ENCODE measurements around the gene UVRAG.

UVRAG gene

DNA sequence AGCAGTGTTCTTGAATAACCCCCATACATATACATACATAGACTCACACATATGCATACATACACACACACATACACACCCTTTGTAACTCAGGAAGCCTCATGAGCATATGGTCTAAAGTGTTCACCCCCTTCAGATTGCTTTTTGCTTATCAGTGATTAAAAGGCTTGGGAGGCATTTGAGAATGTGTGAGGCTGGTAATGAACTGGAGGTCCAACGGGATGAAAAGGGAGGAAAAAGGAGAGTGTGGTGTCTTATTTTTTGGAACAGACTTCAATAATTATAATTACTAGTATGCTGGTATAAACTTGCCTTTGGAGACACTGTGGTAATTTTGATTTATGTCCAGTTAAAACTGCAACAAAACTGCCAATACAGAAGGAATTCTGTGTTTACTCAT is 124.5 kb downstream of the UVRAG start:
- H3K27ac ChIP-seq (ENCODE audit: low read length), result peak overlapping the region; percentile 58
- H4K20me1 ChIP-seq (ENCODE audit: insufficient read depth, low read length), result peaks cover 45% of the 10 kb centered on the region
- H3K4me2 ChIP-seq (ENCODE audit: low read length), result peak overlapping the region; percentile 57
- no peak for TF ChIP-seq CTCF (IDR thresholded peaks at IDR 0.05; ENCODE audit: low read depth, low read length)
- TF ChIP-seq EZH2phosphoT487 (IDR thresholded peaks at IDR 0.05; ENCODE audit: low read depth), result no peak
- H3K4me1 ChIP-seq (ENCODE audit: low read length), result peaks cover 46% of the 10 kb centered on the region
- H3K9ac ChIP-seq (ENCODE audit: low read length), result no peak overlapping the region
- peaks cover 72% of the 10 kb centered on the region for H3K79me2 ChIP-seq (ENCODE audit: low read length)
- H3K9me3 ChIP-seq (ENCODE audit: insufficient read depth, low read length), result no peaks in the 10 kb centered on the region
- peak overlapping the region; percentile 27; the same call in 1 of the 2 replicates for H3K4me3 ChIP-seq (ENCODE audit: low read length)
- no peaks in the 10 kb centered on the region for H3K36me3 ChIP-seq (replicated peaks; ENCODE audit: low read depth, low read length)
- no peak overlapping the region for H2AFZ ChIP-seq (ENCODE audit: low read depth, low read length)
- no peaks in the 10 kb centered on the region for H3K27me3 ChIP-seq (ENCODE audit: low read depth, low read length)

- Histone ChIP-seq H3K4me2 (ENCODE audit: low read length) (peak overlapping the region; percentile 57), H3K27me3 (ENCODE audit: low read depth, low read length) (no peaks in the 10 kb centered on the region), H3K9ac (ENCODE audit: low read length) (no peak overlapping the region; the same call in 1 of the 2 replicates), H3K4me1 (ENCODE audit: low read length) (peaks cover 51% of the 10 kb centered on the region), H3K4me3 (ENCODE audit: low read length) (peak overlapping the region; percentile 27), H3K27ac (ENCODE audit: low read length) (peak overlapping the region; percentile 58), H3K36me3 (replicated peaks; ENCODE audit: low read depth, low read length) (no peaks in the 10 kb centered on the region), H3K79me2 (ENCODE audit: low read length) (peaks cover 72% of the 10 kb centered on the region), H2AFZ (ENCODE audit: low read depth, low read length) (no peak overlapping the region), H4K20me1 (ENCODE audit: insufficient read depth, low read length) (peaks cover 49% of the 10 kb centered on the region), H3K9me3 (ENCODE audit: insufficient read depth, low read length) (no peaks in the 10 kb centered on the region)
- TF ChIP-seq EZH2phosphoT487 (IDR thresholded peaks at IDR 0.05; ENCODE audit: low read depth), result no peak
These were observed 125.0 kb downstream of the UVRAG start for GRCh38 chr11:75939992-75940391.

- H3K36me3 ChIP-seq (replicated peaks; ENCODE audit: low read depth, low read length), result no peaks in the 10 kb centered on the region
- no peak overlapping the region for H3K9ac ChIP-seq (ENCODE audit: low read length)
- H3K4me2 ChIP-seq (ENCODE audit: low read length), result peak overlapping the region; percentile 57
- peaks cover 78% of the 10 kb centered on the region for H3K79me2 ChIP-seq (ENCODE audit: low read length)
- no peak overlapping the region for H2AFZ ChIP-seq (ENCODE audit: low read depth, low read length)
- H3K27me3 ChIP-seq (ENCODE audit: low read depth, low read length), result no peaks in the 10 kb centered on the region
- H4K20me1 ChIP-seq (ENCODE audit: insufficient read depth, low read length), result peaks cover 59% of the 10 kb centered on the region
- peaks cover 60% of the 10 kb centered on the region for H3K4me1 ChIP-seq (ENCODE audit: low read length)
- TF ChIP-seq CTCF (IDR thresholded peaks at IDR 0.05; ENCODE audit: low read depth, low read length) (no peak), EZH2phosphoT487 (IDR thresholded peaks at IDR 0.05; ENCODE audit: low read depth) (no peak)
- H3K27ac ChIP-seq (ENCODE audit: low read length), result peak overlapping the region; percentile 58
- no peaks in the 10 kb centered on the region for H3K9me3 ChIP-seq (ENCODE audit: insufficient read depth, low read length)
- peak overlapping the region; percentile 27 for H3K4me3 ChIP-seq (ENCODE audit: low read length)
These were observed 125.9 kb downstream of the UVRAG start for GRCh38 chr11:75940911-75941310.

GRCh38 chr11:75944515-75944914 is 129.5 kb downstream of the UVRAG start:
- no peaks in the 10 kb centered on the region for H3K9me3 ChIP-seq (ENCODE audit: insufficient read depth, low read length)
- no peak for TF ChIP-seq CTCF (IDR thresholded peaks at IDR 0.05; ENCODE audit: low read depth, low read length)
- no peak for TF ChIP-seq EZH2phosphoT487 (IDR thresholded peaks at IDR 0.05; ENCODE audit: low read depth)
- peaks cover 70% of the 10 kb centered on the region for H4K20me1 ChIP-seq (ENCODE audit: insufficient read depth, low read length)
- no peak overlapping the region for H3K4me2 ChIP-seq (ENCODE audit: low read length)
- no peak overlapping the region for H3K9ac ChIP-seq (ENCODE audit: low read length)
- no peak overlapping the region for H3K4me3 ChIP-seq (ENCODE audit: low read length)
- H3K4me1 ChIP-seq (ENCODE audit: low read length), result peaks cover 64% of the 10 kb centered on the region
- no peak overlapping the region for H3K27ac ChIP-seq (ENCODE audit: low read length)
- no peak overlapping the region for H2AFZ ChIP-seq (ENCODE audit: low read depth, low read length)
- H3K79me2 ChIP-seq (ENCODE audit: low read length), result peaks cover 81% of the 10 kb centered on the region
- no peaks in the 10 kb centered on the region for H3K27me3 ChIP-seq (ENCODE audit: low read depth, low read length)
- no peaks in the 10 kb centered on the region for H3K36me3 ChIP-seq (replicated peaks; ENCODE audit: low read depth, low read length)

All from OCI-LY3 (cell line).